BJ (cell line): Measurements from ENCODE around the gene KLF5. TPM values are rescaled to one million over a fixed set of nuclear protein-coding genes. Genes with fewer than 3 reads are reported as not detected.

Experiments used
- CTCF ChIA-PET: fragments of 350-600 bp; formaldehyde crosslinking; extraction: SDS; loops from one replicate; lab custom pipeline; 2021; ENCODE audit warnings: antibody characterized with exemption, inconsistent platforms; lab: Yijun Ruan, JAX
- POLR2A ChIA-PET: fragments of 300-600 bp; sonication (Branson Sonifier 250); formaldehyde crosslinking; extraction: SDS; loops from one replicate; lab custom pipeline; 2021; ENCODE audit warnings: antibody characterized with exemption; lab: Charles Lee
- DNase-seq: peaks from one replicate; pipeline ENCODE4 v3.0.0-alpha.2; 2011; ENCODE audit warnings: low read depth
- H3K27me3 ChIP-seq: 2 replicates; pipeline ENCODE4 v1.6.0; 2011; ENCODE audit warnings: low read length; ENCODE audit not compliant: control insufficient read depth, insufficient read depth
- H3K36me3 ChIP-seq: 2 replicates; pipeline ENCODE4 v1.5.1; 2011; ENCODE audit warnings: low read length; ENCODE audit not compliant: control insufficient read depth, insufficient read depth
- H3K4me3 ChIP-seq: 2 replicates; pipeline ENCODE4 v1.5.1; 2011; ENCODE audit warnings: low read depth, mild to moderate bottlenecking, control low read depth, low read length
- CTCF ChIP-seq: IDR thresholded peaks from 2 replicates; pipeline ENCODE4 v1.5.1; 2011; ENCODE audit warnings: low read depth, mild to moderate bottlenecking, control low read depth, inconsistent platforms, low read length, moderate library complexity; ENCODE audit not compliant: insufficient read depth
- polyA plus RNA-seq: library from polyadenylated mRNA; depleted of rRNA; stranded (reverse); fragments of >200 nt; gene quantifications from 2 replicates; pipeline ENCODE4 v1.2.3, GENCODE V29; 2011

Gene KLF5
- polyA plus RNA-seq, 1 experiment = 26.7 TPM

- Histone ChIP-seq H3K4me3 (peak overlapping the region; percentile 93), H3K27me3 (no peaks in the 10 kb centered on the region), H3K36me3 (peaks cover 7% of the 10 kb centered on the region)
- TF ChIP-seq CTCF = no peak
- no peak for DNase-seq
- ChIA-PET POLR2A (interaction anchor here (0.6 kb wide), 1 partner anchor 18 kb away, joined by 3 read pairs; no protein-coding TSS in a partner anchor), CTCF (interaction anchor here (0.7 to 1.2 kb wide), 3 partner anchors 14 to 723 kb away, joined by 3 to 4 read pairs (median 3); no protein-coding TSS in a partner anchor)
Observed at GRCh38 chr13:73058432-73058735, 421 bp upstream of the KLF5 start.

GRCh38 chr13:73059460-73060250 is 850 bp downstream of the KLF5 start:
- CTCF ChIA-PET = interaction anchor here (0.7 to 1.3 kb wide), 7 partner anchors 13 to 220 kb away, joined by 3 to 5 read pairs (median 3); no protein-coding TSS in a partner anchor
- no peak for TF ChIP-seq CTCF
- Histone ChIP-seq H3K4me3 (peak overlapping the region; percentile 93), H3K27me3 (no peaks in the 10 kb centered on the region), H3K36me3 (peaks cover 7% of the 10 kb centered on the region)
- POLR2A ChIA-PET = interaction anchor here (0.5 to 0.7 kb wide), 4 partner anchors 8 to 479 kb away, joined by 3 to 10 read pairs (median 6); partner anchors contain the start of gene DIS3
- no peak for DNase-seq

- H3K36me3 ChIP-seq = peaks cover 7% of the 10 kb centered on the region
- peak overlapping the region; percentile 93 for H3K4me3 ChIP-seq
- DNase-seq = no peak
- H3K27me3 ChIP-seq = no peaks in the 10 kb centered on the region
- CTCF ChIA-PET = interaction anchor here (0.7 to 1.3 kb wide), 4 partner anchors 26 to 219 kb away, joined by 3 to 5 read pairs (median 4); no protein-coding TSS in a partner anchor
- POLR2A ChIA-PET = interaction anchor here (0.6 to 0.7 kb wide), 4 partner anchors 36 to 488 kb away, joined by 3 to 10 read pairs (median 6); partner anchors contain the start of gene DIS3
- no peak for TF ChIP-seq CTCF
Observed at GRCh38 chr13:73060251-73061160, 1.7 kb downstream of the KLF5 start.

- ChIA-PET CTCF (no interaction called here), POLR2A (no interaction called here)
- no peak for DNase-seq
- Histone ChIP-seq H3K36me3 (peaks cover 7% of the 10 kb centered on the region), H3K27me3 (no peaks in the 10 kb centered on the region), H3K4me3 (peak overlapping the region; percentile 93)
- no peak for TF ChIP-seq CTCF
Observed at GRCh38 chr13:73061473-73061872, 2.7 kb downstream of the KLF5 start.

GRCh38 chr13:73061876-73062275 is 3.1 kb downstream of the KLF5 start:
- ChIA-PET POLR2A (no interaction called here), CTCF (no interaction called here)
- H3K27me3 ChIP-seq = no peaks in the 10 kb centered on the region

More at GRCh38 chr13:73061876-73062275, 3.1 kb downstream of the KLF5 start:
- Histone ChIP-seq H3K36me3 (peaks cover 7% of the 10 kb centered on the region), H3K4me3 (no peak overlapping the region)
- no peak for TF ChIP-seq CTCF
- DNase-seq = no peak
